Esophagus muscularis mucosa (tissue), 4 donors: Measurements from ENCODE around the gene PPP1R1B.

Experiments
- EP300 ChIP-seq: sonication (generic); formaldehyde crosslinking; IDR thresholded peaks from one replicate; pipeline ENCODE4 v1.6.1; 2017; ENCODE audit warnings: antibody characterized with exemption
- POLR2A ChIP-seq: fragments of 450-650 bp; IDR thresholded peaks from one replicate; pipeline ENCODE4 v1.6.1; 2017; ENCODE audit warnings: antibody characterized with exemption, moderate library complexity, mild to moderate bottlenecking, low read depth
- POLR2AphosphoS5 ChIP-seq, 2 donors: sonication (generic); formaldehyde crosslinking; IDR thresholded peaks; one replicate each; pipeline ENCODE4 v1.6.1; 2017; ENCODE audit warnings: antibody characterized with exemption in 2 of 2
- TF ChIP-seq, protein P1 (sequence below), 3 experiments: fragments of 200-600 bp in 2 of 3; fragments of 450-650 bp in 1 of 3; sonication (generic) in 2 of 3; IDR thresholded peaks; one replicate each; pipeline ENCODE4 v1.5.1; 2017 to 2019; ENCODE audit warnings: antibody characterized with exemption in 3 of 3, mild to moderate bottlenecking in 2 of 3, moderate library complexity in 1 of 3

DNA sequence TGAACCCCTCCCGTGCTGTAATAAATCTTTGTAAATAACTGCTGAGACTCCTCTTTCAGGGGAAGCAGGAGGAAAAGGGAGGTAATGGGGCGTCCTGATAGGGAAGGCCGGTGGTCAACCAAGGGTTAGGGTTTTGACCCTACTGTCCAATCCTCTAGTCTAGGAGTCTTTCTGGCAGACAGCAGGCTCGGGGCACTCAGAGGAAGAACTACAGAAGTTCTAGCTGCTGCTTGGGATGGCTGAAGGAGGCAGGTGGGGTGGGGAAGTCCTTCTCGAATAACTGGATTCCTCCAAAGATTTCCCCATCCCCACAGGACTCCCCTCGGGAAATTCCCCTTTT lies 9.8 kb downstream of the PPP1R1B start:
- TF ChIP-seq POLR2A (no peak), POLR2AphosphoS5 (IDR thresholded peaks at IDR 0.05) (no peak), EP300 (no peak)
- TF ChIP-seq, protein P1, sequence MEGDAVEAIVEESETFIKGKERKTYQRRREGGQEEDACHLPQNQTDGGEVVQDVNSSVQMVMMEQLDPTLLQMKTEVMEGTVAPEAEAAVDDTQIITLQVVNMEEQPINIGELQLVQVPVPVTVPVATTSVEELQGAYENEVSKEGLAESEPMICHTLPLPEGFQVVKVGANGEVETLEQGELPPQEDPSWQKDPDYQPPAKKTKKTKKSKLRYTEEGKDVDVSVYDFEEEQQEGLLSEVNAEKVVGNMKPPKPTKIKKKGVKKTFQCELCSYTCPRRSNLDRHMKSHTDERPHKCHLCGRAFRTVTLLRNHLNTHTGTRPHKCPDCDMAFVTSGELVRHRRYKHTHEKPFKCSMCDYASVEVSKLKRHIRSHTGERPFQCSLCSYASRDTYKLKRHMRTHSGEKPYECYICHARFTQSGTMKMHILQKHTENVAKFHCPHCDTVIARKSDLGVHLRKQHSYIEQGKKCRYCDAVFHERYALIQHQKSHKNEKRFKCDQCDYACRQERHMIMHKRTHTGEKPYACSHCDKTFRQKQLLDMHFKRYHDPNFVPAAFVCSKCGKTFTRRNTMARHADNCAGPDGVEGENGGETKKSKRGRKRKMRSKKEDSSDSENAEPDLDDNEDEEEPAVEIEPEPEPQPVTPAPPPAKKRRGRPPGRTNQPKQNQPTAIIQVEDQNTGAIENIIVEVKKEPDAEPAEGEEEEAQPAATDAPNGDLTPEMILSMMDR (IDR thresholded peaks at IDR 0.05): no peak
